GM12875 (cell line): ENCODE data around the gene AFAP1.

Experiments
- H3K4me3 ChIP-seq: one replicate; pipeline ENCODE4 v1.5.1; 2011; ENCODE audit warnings: low read depth, low read length, control low read depth
- CTCF ChIP-seq: IDR thresholded peaks from 2 replicates; pipeline ENCODE4 v1.5.1; 2011; ENCODE audit warnings: low read depth, mild to moderate bottlenecking, control low read depth, inconsistent platforms, low read length, moderate library complexity, borderline replicate concordance; ENCODE audit not compliant: insufficient read depth

AFAP1 gene

GRCh38 chr4:7790023-7790422 lies 149.6 kb downstream of the AFAP1 start:
- H3K4me3 ChIP-seq, result no peak overlapping the region
- no peak for TF ChIP-seq CTCF

- no peak overlapping the region for H3K4me3 ChIP-seq
- TF ChIP-seq CTCF, result no peak
Measured at GRCh38 chr4:7788694-7789425, 150.8 kb downstream of the AFAP1 start.

- TF ChIP-seq CTCF, result no peak
- no peak overlapping the region for H3K4me3 ChIP-seq
Measured at GRCh38 chr4:7788193-7788592, 151.5 kb downstream of the AFAP1 start.

GRCh38 chr4:7787681-7788141 lies 151.9 kb downstream of the AFAP1 start:
- H3K4me3 ChIP-seq, result no peak overlapping the region
- TF ChIP-seq CTCF, result no peak

GRCh38 chr4:7787067-7787466 lies 152.6 kb downstream of the AFAP1 start:
- no peak overlapping the region for H3K4me3 ChIP-seq
- TF ChIP-seq CTCF, result no peak

- TF ChIP-seq CTCF, result no peak
- H3K4me3 ChIP-seq, result no peak overlapping the region
Measured at GRCh38 chr4:7786517-7786916, 153.1 kb downstream of the AFAP1 start.

- no peak for TF ChIP-seq CTCF
- no peak overlapping the region for H3K4me3 ChIP-seq
Measured at GRCh38 chr4:7786040-7786439, 153.6 kb downstream of the AFAP1 start.
